GM12801 (cell line): Measurements from ENCODE around the gene ZSWIM9.

Experiments
- CTCF ChIP-seq: IDR thresholded peaks from one replicate; pipeline ENCODE4 v1.5.1; 2011; ENCODE audit warnings: control low read depth; ENCODE audit not compliant: insufficient read length; ENCODE audit errors: extremely low read depth

Gene ZSWIM9

DNA sequence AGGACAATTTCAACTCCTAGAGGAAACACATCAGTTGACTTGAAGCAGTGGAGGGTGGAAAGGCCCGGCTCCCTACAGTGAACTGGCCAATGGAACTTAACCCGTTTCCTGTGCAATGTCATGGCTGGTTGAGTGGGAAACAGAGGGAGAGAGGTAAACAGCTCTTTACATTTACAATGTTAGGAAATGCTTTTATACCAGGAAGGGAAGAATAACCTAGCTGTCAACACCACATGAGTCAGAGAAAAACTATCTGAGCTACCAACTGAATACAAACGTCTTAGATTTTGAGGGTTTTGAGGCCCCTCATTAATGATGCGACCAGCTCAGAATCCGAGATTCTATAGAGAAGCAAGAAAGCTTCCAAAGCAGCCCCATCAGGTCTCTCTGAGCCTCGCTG is 48.5 kb downstream of the ZSWIM9 start:
- no peak for TF ChIP-seq CTCF

GRCh38 chr19:48221628-48222027 is 51.1 kb downstream of the ZSWIM9 start:
- no peak for TF ChIP-seq CTCF

DNA sequence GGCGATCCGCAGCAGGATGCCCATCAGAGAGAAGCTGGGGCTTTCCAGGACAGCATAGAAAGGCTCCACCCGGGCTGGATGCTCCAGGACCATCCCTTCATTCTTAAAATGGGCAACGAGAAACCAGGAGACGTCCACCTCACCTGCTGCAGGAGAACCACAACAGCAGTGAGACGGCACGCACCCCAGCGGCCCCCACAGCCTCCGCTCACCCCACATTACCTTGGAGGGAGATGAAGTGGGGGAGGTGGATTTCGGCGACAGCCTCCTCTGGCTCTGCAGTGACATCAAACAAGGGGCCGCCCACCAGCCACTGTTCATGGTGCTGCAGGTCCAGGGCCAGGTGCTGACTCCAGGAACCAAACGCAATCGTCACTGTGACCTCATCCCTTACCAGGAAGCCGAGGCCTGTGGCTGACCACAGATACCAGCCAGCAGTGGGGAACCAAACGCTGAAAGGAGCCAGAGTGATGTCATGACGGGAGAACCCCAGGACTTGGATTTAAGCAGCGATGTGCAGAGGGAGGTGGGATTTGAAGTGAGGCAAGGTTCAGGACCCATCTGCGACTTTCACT is 60.2 kb downstream of the ZSWIM9 start:
- no peak for TF ChIP-seq CTCF

DNA sequence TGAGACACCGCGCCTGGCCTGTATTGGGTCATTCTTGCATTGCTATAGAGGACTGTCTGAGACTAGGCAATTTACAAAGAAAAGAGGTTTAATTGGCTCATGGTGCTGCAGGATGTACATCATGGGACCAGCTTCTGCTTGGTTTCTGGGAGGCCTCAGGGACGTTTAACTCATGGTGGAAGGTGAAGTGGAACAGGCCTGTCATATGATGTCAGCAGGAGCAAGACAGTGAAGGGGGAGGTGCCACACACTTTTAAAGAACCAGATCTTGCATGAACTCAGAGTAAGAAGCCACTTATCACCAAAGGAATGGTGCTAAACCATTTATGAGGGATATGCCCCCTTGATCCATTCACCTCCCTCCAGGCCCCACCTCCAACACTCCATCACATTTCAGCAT is 66.6 kb downstream of the ZSWIM9 start:
- no peak for TF ChIP-seq CTCF

DNA sequence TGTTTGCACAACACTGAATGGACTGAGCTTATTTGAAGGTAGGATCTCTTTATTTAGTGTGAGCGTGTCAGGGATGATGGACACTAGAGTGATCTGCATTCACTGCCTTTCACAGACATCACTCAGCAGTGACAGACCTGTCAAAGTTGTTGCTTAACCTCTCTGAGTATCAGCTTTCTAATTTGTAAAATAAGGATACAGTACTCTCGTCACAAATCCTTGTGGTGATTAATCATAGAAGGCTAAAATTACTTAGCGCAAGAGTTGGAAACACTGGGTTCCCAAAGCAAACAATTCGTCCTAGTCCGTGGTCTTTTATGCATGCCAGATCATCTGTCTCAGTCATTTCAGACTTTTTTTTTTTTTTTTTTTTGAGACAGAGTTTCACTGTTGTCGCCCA is 68.6 kb downstream of the ZSWIM9 start:
- TF ChIP-seq CTCF: no peak

GRCh38 chr19:48239582-48240141 is 69.2 kb downstream of the ZSWIM9 start:
- no peak for TF ChIP-seq CTCF

- no peak for TF ChIP-seq CTCF
Observed at GRCh38 chr19:48244281-48244680, 73.8 kb downstream of the ZSWIM9 start.
